Activated T-helper 1 cell treated with anti-CD3 and anti-CD28 coated beads, Interleukin-2, amount 50 U/mL, for 16 hours (primary cell): Measurements from ENCODE around the gene MAG.

ENCODE experiments used
- DNase-seq, 2 donors: peaks; one replicate each; pipeline ENCODE4 v3.0.0-alpha.2; 2020; ENCODE audit warnings: low read depth in 1 of 2, low spot score in 1 of 2

Gene MAG

GRCh38 chr19:35314031-35314430 lies 22.1 kb downstream of the MAG start:
- DNase-seq, result no peak

GRCh38 chr19:35314858-35315470 lies 23.0 kb downstream of the MAG start:
- DNase-seq, result no peak

GRCh38 chr19:35315883-35316282 lies 23.9 kb downstream of the MAG start:
- DNase-seq, result no peak

- DNase-seq, result no peak
Measured at GRCh38 chr19:35316560-35316959, 24.6 kb downstream of the MAG start.

GRCh38 chr19:35317464-35318043 lies 25.6 kb downstream of the MAG start:
- no peak for DNase-seq

GRCh38 chr19:35318679-35319448 lies 26.9 kb downstream of the MAG start:
- no peak for DNase-seq

GRCh38 chr19:35320065-35320713 lies 28.2 kb downstream of the MAG start:
- DNase-seq, result no peak

- no peak for DNase-seq
Measured at GRCh38 chr19:35321291-35321690, 29.3 kb downstream of the MAG start.

GRCh38 chr19:35322014-35322413 lies 30.1 kb downstream of the MAG start:
- no peak for DNase-seq

GRCh38 chr19:35327642-35328041 lies 35.7 kb downstream of the MAG start:
- no peak for DNase-seq

- DNase-seq, result no peak
Measured at GRCh38 chr19:35328851-35329285, 36.9 kb downstream of the MAG start, which contains the start of gene CD22. TSS of gene CD22 (plus strand) at chr19:35329187. CDS start at chr19:35332041, 2,854 bp downstream.

- no peak for DNase-seq
Measured at GRCh38 chr19:35329323-35329722, 37.4 kb downstream of the MAG start.

GRCh38 chr19:35330475-35330874 lies 38.5 kb downstream of the MAG start:
- no peak for DNase-seq

GRCh38 chr19:35331551-35332214 lies 39.7 kb downstream of the MAG start:
- DNase-seq, result no peak

GRCh38 chr19:35332817-35333216 lies 40.9 kb downstream of the MAG start:
- DNase-seq, result no peak

- DNase-seq, result no peak
Measured at GRCh38 chr19:35334144-35334753, 42.3 kb downstream of the MAG start.

- DNase-seq, result no peak
Measured at GRCh38 chr19:35336166-35336955, 44.4 kb downstream of the MAG start.

GRCh38 chr19:35337097-35337983 lies 45.4 kb downstream of the MAG start:
- DNase-seq, result no peak

GRCh38 chr19:35337984-35338296 lies 46.0 kb downstream of the MAG start:
- no peak for DNase-seq
